ENCODE measurements around the gene PYGB.

DNA sequence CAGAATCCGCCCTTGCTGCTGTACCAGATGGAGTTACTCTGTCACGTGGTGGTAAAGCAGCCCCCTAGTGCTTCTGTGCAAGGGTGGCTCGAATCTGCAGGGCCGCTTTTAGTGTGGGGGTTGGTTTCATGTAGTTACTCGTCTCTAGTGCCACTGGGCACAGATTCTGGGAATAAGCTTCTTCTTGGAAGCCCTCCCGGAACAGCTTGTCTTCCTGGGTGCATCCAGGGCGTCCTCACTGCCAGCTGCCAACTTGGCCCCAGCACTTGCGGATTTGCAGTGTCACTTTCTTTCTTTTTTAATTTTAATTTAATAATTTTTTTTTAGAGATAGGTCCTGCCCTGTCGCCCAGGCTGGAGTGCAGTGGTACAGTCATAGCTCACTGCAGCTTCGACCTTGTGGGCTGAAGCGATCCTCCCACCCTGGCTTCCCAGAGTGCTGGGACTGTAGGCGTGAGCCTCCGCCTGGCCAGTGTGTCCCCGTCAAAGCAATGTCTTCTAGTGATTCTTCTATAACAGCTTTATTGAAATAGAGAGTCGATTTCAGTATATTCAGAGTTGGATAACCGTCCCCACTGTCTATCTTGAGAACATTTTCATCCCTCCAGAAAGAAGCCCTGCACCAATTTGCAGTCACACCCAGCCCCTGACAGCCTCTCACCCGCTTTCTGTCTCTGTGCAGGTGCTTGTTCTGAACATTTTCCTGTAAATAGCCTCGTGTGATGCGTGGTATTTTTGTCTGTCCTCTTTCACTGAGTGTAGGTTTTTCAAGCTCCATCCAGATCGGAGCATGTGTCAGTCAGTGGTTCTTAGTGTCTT, 25.9 kb downstream of the PYGB start:
- TF ChIP-seq, protein P1, sequence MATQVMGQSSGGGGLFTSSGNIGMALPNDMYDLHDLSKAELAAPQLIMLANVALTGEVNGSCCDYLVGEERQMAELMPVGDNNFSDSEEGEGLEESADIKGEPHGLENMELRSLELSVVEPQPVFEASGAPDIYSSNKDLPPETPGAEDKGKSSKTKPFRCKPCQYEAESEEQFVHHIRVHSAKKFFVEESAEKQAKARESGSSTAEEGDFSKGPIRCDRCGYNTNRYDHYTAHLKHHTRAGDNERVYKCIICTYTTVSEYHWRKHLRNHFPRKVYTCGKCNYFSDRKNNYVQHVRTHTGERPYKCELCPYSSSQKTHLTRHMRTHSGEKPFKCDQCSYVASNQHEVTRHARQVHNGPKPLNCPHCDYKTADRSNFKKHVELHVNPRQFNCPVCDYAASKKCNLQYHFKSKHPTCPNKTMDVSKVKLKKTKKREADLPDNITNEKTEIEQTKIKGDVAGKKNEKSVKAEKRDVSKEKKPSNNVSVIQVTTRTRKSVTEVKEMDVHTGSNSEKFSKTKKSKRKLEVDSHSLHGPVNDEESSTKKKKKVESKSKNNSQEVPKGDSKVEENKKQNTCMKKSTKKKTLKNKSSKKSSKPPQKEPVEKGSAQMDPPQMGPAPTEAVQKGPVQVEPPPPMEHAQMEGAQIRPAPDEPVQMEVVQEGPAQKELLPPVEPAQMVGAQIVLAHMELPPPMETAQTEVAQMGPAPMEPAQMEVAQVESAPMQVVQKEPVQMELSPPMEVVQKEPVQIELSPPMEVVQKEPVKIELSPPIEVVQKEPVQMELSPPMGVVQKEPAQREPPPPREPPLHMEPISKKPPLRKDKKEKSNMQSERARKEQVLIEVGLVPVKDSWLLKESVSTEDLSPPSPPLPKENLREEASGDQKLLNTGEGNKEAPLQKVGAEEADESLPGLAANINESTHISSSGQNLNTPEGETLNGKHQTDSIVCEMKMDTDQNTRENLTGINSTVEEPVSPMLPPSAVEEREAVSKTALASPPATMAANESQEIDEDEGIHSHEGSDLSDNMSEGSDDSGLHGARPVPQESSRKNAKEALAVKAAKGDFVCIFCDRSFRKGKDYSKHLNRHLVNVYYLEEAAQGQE (IDR thresholded peaks at IDR 0.05; ENCODE audit: insufficient read depth in 1 of 2, low read depth in 2 of 2, low read length in 2 of 2), result no peak
- TF ChIP-seq SIN3A (IDR thresholded peaks at IDR 0.05; ENCODE audit: borderline replicate concordance, insufficient read depth, low read length) (no peak), POLR2AphosphoS5 (IDR thresholded peaks at IDR 0.05; ENCODE audit: low read depth, low read length) (no peak), TAF1 (IDR thresholded peaks at IDR 0.05; ENCODE audit: borderline replicate concordance, insufficient read depth, low read length) (no peak), FOXP2 (optimal IDR thresholded peaks at IDR 0.05; ENCODE audit: borderline replicate concordance, extremely low read depth, extremely low read length, insufficient read depth) (no peak)

Measured in PFSK-1 (cell line).